ENCODE measurements around the gene SLC48A1.

The SLC48A1 gene

GRCh38 chr12:47758834-47759690 lies 14.0 kb upstream of the SLC48A1 start, which contains the start of gene RAPGEF3:
RAPGEF3 (minus strand) TSS chr12:47758880; CDS start chr12:47758556, 324 bp downstream.
- DNase-seq: no peak

- no peak for DNase-seq
These were observed 10.1 kb upstream of the SLC48A1 start for GRCh38 chr12:47762850-47763465.

- no peak for DNase-seq
These were observed 9.3 kb upstream of the SLC48A1 start for GRCh38 chr12:47763481-47764346.

GRCh38 chr12:47766502-47767215 lies 6.4 kb upstream of the SLC48A1 start:
- no peak for DNase-seq

GRCh38 chr12:47767216-47767724 lies 5.8 kb upstream of the SLC48A1 start:
- DNase-seq: no peak

GRCh38 chr12:47768323-47768811 lies 4.7 kb upstream of the SLC48A1 start:
- DNase-seq: no peak

GRCh38 chr12:47769234-47770085 lies 3.6 kb upstream of the SLC48A1 start:
- DNase-seq: no peak

- no peak for DNase-seq
These were observed 2.8 kb upstream of the SLC48A1 start for GRCh38 chr12:47770086-47770726.

- no peak for DNase-seq
These were observed 1.7 kb upstream of the SLC48A1 start for GRCh38 chr12:47771304-47771703.

GRCh38 chr12:47772094-47772660 lies 861 bp upstream of the SLC48A1 start:
- no peak for DNase-seq

- no peak for DNase-seq
These were observed 338 bp upstream of the SLC48A1 start for GRCh38 chr12:47772738-47773061.

GRCh38 chr12:47773858-47774580 lies 981 bp downstream of the SLC48A1 start:
- no peak for DNase-seq

- DNase-seq: no peak
These were observed 1.6 kb downstream of the SLC48A1 start for GRCh38 chr12:47774663-47775062.

- DNase-seq: no peak
These were observed 2.3 kb downstream of the SLC48A1 start for GRCh38 chr12:47775100-47775911.

- no peak for DNase-seq
These were observed 3.6 kb downstream of the SLC48A1 start for GRCh38 chr12:47776471-47777143.

- DNase-seq: no peak
These were observed 4.1 kb downstream of the SLC48A1 start for GRCh38 chr12:47777151-47777550.

- no peak for DNase-seq
These were observed 4.9 kb downstream of the SLC48A1 start for GRCh38 chr12:47777741-47778558.

All from SIG-M5 (cell line).